ENCODE results near the gene FILIP1L.
A peak's percentile ranks its signal among the peaks of the same experiment; 100 is the strongest.

The FILIP1L gene

GRCh38 chr3:99915906-99916432, 198.3 kb downstream of the FILIP1L start:
- DNase-seq: no peak

DNA sequence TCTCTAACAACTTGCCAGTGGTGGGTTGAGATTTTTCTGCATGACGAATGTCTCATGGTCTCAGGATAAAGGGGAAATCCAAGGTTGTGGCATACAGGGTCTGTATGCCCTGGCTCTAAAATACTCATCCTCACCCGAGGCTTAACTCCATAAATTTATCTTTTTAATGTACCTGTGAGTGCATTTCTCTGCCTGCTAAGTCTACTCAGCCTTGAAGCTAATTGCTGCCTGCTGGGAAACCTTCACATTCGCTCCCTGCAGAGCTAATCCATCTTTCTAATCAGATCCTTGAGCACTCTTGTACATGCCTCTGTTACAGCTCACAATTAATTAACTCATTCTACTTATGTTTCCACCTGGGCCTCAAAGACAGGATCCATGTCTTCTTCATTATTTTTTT, 202.9 kb downstream of the FILIP1L start:
- DNase-seq: no peak

GRCh38 chr3:99910752-99911290, 203.5 kb downstream of the FILIP1L start:
- DNase-seq: no peak

GRCh38 chr3:99909714-99910495, 204.4 kb downstream of the FILIP1L start:
- peak; percentile 76 for DNase-seq

GRCh38 chr3:99907959-99908544, 206.2 kb downstream of the FILIP1L start:
- DNase-seq: no peak

GRCh38 chr3:99903869-99904268, 210.4 kb downstream of the FILIP1L start:
- no peak for DNase-seq

- peak; percentile 53 for DNase-seq
These were observed 212.2 kb downstream of the FILIP1L start for GRCh38 chr3:99902091-99902490.

DNA sequence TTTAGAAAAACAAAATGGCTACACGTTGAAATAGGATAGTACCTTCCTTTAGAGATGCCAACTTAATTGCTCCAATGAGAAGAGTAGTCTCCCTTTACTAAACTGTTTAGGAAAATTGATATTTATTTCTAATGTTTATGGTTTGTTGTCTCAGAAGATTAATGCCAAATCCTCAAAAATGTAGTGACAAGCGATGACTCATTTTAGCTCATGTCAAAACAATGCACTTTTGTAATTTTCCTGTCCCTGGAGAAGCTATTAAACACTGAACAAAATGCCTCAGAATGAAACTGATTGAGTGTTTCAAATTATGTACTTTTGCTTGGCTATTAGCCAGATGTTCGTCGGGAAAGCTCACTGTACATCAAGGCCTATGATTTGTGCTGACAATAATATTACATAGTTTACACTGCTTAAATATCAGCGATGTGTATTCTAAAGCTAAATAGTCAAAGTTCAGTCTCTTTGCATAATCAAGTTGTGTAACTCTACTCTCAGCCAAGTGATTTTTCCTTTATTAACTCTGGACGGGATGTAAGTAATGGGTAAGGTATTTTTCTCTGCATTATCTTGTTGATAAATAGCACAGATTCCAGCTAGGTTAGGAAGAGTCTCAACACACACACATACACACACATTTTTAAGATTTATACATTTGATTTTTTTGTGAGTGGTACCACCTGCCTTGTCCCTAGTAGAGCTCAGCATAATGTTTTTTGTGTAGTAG, 212.9 kb downstream of the FILIP1L start:
- peak; percentile 88 for DNase-seq

- no peak for DNase-seq
These were observed 214.1 kb downstream of the FILIP1L start for GRCh38 chr3:99900248-99900647.

DNA sequence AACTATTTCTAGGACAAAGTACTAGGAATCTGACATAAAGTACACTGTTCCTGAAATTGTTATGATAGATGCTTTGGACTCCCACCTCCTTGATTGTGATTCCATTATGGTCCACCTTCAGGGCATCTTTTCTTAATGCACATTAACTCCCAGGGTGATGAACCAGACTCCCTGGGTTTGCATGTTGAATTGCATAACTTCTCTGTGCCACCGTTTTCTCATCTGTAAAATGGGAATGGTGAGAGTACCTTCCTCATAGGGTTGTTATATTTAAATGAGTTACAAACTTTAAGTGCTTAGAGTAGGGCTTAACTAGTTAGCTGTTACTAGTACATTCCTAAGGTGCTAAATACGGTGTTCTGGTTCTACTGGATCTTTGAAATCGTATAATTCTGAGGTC, 214.7 kb downstream of the FILIP1L start:
- DNase-seq: no peak

DNA sequence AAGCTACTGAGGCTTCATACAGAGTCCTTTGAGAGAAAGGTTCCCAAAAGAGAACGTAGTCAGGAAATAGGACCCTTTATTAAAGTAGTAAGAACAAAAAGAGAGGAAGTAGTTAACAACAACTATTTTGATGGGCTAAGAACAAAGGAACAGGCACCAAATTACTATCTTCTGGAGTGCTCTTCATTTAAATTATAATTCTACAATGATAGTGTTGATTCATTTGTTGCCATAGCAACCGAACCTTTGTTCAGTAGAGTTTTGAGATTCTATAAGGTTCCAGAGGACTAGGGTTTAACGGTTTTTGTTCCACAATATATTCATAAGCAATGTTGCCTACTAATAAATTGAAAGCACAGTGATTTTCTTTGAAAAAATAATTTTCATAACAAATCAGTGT, 217.8 kb downstream of the FILIP1L start:
- DNase-seq: no peak

- DNase-seq: peak; percentile 98
These were observed 218.4 kb downstream of the FILIP1L start for GRCh38 chr3:99895703-99896441.

GRCh38 chr3:99895131-99895696, 219.1 kb downstream of the FILIP1L start:
- peak; percentile 65 for DNase-seq

GRCh38 chr3:99892332-99892731, 222.0 kb downstream of the FILIP1L start:
- no peak for DNase-seq

DNA sequence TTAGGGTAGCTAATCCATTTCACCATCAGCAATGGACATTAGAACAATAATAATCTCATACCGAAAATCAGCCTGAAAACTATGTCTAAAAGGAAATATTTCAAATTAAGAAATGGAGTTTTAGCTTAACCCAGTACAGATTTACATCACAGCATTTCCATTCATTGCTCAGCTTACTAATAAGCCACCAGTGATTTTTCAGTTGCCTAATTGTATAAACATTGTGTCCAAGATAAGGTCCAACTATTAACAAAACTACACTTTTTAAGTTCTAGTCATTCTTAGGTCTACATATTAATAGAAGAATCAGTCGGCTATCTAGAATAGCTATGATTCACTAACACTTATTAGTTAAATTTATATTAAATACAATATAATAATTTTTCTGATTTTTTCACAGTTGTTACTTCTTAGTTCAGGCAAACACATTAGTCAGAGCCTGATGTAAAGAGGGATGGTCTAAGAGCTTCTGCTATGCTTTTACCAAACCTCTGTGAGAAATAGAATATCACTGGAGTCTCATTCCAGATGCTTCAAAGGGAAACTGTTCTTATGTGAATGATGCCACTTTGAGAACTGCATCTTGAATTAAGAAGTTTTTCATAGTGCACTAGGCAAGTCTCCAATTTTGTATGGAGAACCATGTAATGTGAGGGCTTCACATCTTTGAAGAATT, 222.6 kb downstream of the FILIP1L start:
- DNase-seq: peak; percentile 6

DNA sequence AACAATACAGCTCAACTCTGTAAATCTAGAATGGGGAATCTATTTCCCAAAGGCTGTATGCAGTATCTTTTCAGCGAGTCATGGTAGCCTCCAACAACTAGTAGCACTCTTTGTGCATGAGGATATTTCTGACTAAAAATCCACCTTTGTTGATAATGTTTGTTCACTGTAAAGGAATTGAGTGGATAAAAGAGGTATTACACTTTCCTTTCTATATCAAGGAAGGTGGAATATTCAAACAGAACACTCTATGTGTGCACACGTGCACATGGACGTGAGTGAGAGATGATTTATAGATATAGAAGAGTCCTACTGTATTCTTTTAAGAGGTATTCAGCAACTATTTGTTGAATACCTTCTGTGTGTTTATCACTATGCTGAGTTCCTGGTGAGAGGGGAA, 228.4 kb downstream of the FILIP1L start:
- no peak for DNase-seq

DNA sequence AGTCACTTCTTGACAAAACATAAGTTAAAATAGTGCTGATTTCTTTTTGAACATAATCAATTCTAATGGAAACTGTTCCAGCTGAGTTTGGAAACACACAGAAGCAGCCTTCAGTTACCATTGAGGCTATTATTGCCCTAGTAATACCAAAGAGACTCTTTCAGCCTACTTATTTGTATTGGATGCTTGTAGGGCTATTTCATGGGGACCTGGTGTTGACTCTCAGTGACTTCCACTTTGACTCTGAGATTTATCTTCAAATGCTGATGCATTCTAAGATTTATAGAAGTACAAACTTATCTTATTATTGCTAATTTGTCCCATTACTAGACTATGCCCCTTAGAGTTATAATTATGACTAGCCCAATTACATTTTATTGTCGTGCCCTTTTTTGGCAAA, 229.2 kb downstream of the FILIP1L start:
- no peak for DNase-seq

DNA sequence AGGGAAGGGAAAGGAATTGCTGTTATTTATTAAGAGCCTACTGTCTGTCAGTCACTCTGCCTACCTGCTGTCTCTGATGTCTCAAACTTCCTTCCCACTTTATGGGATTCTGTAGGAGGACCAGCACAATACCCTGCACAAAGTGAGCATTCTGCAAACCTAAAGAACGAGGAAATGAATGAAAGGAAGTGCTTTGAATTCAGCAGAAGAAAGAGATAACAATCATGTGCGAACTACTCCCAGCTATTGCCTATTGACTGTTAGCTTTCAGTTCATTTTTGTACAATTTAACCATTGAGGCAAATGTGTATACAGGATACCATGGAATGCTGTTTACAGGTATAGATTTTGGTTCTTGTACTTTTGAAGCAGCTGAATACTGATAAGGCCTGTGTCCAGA, 229.8 kb downstream of the FILIP1L start:
- DNase-seq: no peak

GRCh38 chr3:99883693-99884092, 230.6 kb downstream of the FILIP1L start:
- no peak for DNase-seq

DNA sequence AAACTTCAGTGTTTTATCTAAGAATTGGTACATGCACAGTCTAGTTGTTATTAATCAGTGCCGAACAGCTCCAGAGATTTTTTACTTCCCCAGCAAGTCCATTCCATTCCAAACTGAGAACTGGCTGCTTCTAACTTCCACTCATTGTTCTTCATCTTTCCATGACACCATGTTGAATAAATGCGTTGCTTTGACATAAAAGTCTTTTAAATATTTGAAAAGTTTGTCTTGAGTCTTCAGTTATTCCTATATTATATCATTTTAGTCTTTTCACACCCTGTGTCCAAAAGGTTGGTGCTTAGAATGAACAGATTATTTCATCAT, 231.2 kb downstream of the FILIP1L start:
- no peak for DNase-seq

DNA sequence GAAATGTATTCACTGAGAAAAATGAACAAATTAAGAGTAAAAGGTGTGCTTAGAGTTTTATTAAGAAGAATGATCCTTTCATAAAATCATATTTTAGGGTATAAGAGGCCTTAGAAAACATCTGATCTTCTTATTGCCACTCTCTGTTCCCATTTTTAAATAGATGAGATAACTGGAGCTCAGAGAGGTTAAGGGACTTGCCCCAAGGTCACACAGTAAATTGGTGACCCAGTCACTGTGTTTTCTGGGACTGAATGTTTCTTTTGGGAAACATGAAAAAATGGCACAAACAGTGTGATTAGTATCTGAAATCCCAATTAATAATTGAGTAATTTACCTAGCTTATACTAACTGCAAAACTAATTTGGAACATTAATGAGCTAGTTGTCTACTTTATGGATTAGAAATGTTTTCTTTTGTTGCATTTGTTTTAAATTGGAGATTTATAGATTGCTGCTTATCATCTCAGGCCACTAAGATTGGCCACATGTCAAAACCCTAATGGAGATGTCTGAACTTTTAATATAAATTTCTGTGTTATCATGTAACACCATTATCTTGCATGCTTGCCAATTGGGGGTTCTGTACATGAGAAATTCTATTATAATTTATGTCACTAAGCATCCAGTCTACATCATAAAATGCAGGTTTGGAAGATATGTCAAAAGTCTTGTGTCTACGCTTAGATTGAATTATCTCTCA, 231.7 kb downstream of the FILIP1L start:
- DNase-seq: no peak
